ENCODE measurements around the gene RIMS4. TPM values are rescaled to one million over a fixed set of nuclear protein-coding genes. Genes with fewer than 3 reads are reported as not detected.

The RIMS4 gene
- polyA plus RNA-seq, 1 donor from 2014 or later: not detected

DNA sequence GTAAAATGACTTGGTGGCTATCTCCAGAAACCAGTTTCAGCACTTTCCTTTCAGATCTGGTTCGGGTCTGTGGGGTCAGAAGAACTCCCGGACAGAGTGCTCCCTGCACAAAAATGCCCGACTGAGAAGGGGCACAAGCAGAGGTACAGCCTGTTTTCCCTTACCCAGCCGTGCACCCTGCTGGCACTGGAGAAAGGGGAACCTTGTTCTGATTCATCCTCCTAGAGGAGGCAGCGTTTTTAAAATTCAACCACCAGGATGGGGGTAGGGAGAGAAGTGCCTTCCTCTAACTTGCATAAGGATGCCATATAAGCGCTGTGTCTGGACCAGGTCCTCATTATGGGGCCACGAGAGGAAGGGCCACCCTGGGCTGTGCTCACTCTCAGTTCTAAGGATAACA, 17.6 kb downstream of the RIMS4 start:
- peaks cover 2% of the 10 kb centered on the region for H3K36me3 Mint-ChIP-seq
- H3K4me1 Mint-ChIP-seq: no peaks in the 10 kb centered on the region
- peaks cover 4% of the 10 kb centered on the region for H3K27me3 Mint-ChIP-seq
- no peaks in the 10 kb centered on the region for H3K9me3 Mint-ChIP-seq
- H3K27ac Mint-ChIP-seq: no peak overlapping the region
- H3K4me3 Mint-ChIP-seq: no peak overlapping the region

DNA sequence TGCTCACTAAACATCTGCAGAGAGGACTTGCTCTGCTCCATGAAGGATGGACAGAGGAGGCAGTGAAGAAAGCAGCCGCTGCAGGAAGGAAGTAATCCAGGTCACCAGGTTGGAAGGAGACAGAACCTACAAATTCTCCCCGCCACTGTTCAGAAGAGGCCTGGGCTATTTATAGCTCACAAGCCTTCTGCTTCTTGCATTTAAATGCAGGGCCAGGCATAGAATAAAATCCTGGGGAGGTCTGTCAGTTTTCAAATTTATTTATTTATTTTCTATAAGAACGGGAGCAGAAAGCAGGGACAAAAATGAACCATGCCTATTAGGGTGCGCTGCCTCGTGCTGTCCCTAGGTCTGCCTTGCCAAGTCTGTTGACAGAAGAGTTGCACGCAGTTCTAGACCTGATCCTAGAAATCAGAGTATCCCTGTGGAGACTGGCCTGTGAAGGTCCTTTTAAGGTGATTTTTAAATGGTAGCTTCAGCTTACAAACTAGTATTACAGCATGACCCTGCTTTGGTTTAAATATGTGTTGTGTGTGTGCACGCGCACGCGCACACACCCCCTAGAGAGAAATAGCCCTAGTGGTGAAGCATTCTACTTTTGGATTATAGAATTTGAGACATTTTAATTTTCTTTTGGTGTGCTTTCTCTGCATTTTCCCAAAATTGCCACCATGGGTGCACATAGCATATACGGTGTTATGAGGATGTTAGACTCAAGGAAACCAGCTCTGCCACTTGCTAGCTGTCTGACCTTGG, 19.5 kb downstream of the RIMS4 start:
- Mint-ChIP-seq H3K9me3 (no peaks in the 10 kb centered on the region), H3K36me3 (peaks cover 5% of the 10 kb centered on the region), H3K4me3 (peak overlapping the region in 1 of 4 donors; percentile 47), H3K27me3 (peaks cover 6% of the 10 kb centered on the region), H3K4me1 (no peaks in the 10 kb centered on the region), H3K27ac (no peak overlapping the region)

DNA sequence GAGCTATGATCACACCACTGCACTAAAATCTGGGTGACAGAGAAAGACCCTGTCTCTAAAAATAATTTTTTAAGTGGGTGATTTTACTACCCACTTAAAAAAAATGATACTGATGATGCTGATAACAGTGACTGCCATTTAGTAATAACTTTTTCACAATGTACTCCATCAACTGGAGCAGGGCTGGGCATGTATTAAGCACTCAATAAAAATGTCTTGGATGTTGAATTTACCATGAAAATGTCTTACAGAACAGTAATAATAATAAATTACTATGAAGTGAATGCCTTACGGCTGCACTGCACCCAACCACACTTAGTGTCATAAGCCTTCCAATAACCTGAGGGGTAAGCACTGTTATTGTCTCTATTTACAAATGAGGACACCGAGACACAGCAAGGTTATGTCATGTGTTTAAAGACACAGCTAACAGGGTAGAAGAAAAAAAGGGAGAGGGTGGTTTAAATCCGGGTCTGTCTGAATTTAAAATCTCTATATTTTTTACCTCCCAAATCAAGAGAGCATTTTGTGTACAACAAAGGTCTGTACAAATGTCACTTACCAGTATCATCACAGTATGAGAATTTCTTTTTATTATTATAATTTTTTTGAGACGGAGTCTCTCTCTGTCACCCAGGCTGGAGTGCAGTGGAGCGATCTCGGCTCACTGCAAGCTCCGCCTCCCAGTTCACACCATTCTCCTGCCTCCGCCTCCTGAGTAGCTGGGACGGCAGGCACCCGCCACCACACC, 21.5 kb downstream of the RIMS4 start:
- Mint-ChIP-seq H3K36me3 (peaks cover 5% of the 10 kb centered on the region), H3K27ac (no peak overlapping the region), H3K4me1 (no peaks in the 10 kb centered on the region), H3K27me3 (peaks cover 7% of the 10 kb centered on the region), H3K9me3 (no peaks in the 10 kb centered on the region), H3K4me3 (no peak overlapping the region)

DNA sequence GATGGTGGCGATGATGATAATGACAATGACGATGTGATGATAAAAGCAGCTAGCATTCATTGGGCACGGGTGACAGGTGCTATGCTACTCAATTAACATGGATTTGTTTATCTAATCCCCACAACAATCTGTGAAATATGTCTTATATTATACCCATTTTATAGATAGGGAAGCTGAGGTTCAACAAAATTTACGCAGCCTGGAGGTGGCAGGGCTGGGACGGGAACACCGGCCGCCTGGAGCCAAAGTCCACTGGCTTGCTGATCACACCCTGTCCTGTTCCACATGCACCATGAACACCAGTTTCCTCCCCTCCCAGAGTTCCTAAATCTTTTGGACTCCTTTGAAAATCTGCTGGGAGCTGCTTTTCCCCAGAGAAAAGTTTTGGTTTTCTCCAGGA, 23.0 kb downstream of the RIMS4 start:
- peaks cover 7% of the 10 kb centered on the region for H3K27me3 Mint-ChIP-seq
- H3K4me3 Mint-ChIP-seq: no peak overlapping the region
- no peaks in the 10 kb centered on the region for H3K4me1 Mint-ChIP-seq
- no peak overlapping the region for H3K27ac Mint-ChIP-seq
- H3K36me3 Mint-ChIP-seq: peaks cover 5% of the 10 kb centered on the region
- no peaks in the 10 kb centered on the region for H3K9me3 Mint-ChIP-seq

DNA sequence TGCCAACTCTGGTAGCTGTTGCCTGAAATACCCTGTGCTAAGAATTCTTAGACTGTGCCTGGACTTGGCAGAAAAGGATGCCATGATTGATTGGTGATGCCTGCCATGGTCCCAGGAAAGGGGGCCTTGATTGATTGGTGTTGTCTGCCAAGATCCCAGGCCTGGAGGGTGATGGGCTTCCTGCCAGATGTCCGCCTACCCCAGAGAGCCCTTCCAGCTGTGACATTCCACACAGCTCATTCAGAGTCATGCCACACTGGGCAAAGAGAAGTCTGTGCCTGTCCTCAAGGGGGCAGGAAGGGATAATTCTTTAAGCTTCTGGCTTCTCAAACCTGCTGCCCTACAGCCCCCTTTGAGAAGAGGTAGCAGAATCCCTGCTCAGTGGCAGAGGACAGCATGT, 24.6 kb downstream of the RIMS4 start:
- Mint-ChIP-seq H3K9me3 (peaks cover 0 to 1% (median 0%) of the 10 kb centered on the region in 3 donors), H3K27me3 (peaks cover 7% of the 10 kb centered on the region), H3K27ac (no peak overlapping the region), H3K4me3 (no peak overlapping the region), H3K4me1 (no peaks in the 10 kb centered on the region), H3K36me3 (peaks cover 5% of the 10 kb centered on the region)

DNA sequence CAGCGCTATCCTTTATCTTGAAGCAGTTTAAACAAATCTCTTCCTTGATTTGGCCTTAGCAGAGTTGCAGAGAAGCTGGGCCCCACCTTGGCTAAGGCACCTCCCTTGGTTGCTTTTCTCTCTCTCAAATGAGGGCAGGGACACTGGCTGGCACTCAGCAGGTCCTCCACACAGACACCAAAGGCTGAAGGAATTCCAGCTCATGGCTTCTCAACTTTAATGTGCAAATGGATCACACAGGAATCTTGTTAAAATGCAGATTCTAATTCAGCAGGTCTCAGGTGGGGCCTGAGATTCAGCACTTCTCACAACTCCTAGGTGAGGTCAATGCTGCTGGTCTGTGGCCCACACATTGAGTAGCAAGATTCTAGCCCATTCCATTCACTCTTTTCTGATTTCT, 25.7 kb downstream of the RIMS4 start:
- Mint-ChIP-seq H3K27ac (no peak overlapping the region), H3K4me1 (no peaks in the 10 kb centered on the region), H3K4me3 (no peak overlapping the region), H3K36me3 (peaks cover 5% of the 10 kb centered on the region), H3K27me3 (peaks cover 9% of the 10 kb centered on the region), H3K9me3 (peaks cover 0 to 1% (median 0%) of the 10 kb centered on the region in 3 donors)

DNA sequence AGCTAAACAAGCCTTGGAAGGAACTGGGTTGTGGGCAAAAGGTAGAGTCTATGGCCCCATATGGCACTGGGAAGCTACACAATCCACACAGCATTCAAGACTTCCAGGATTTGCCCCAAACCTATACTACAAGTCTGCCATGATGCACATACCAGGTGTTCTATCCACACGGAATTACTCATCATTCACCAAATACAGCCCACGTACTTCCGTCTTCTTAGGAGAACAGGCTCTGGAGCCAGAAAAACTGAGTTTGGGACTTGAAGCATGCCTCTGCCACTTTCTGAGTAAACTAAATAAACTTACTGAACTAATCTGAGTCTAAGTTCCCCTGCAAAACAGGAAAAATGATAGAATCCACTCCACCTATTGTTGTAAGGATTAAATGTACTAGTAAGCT, 28.6 kb downstream of the RIMS4 start:
- Mint-ChIP-seq H3K9me3 (peaks cover 0 to 3% (median 1%) of the 10 kb centered on the region in 3 donors), H3K27ac (no peak overlapping the region), H3K36me3 (peaks cover 1% of the 10 kb centered on the region), H3K4me3 (no peak overlapping the region), H3K4me1 (no peaks in the 10 kb centered on the region), H3K27me3 (peaks cover 4% of the 10 kb centered on the region)

DNA sequence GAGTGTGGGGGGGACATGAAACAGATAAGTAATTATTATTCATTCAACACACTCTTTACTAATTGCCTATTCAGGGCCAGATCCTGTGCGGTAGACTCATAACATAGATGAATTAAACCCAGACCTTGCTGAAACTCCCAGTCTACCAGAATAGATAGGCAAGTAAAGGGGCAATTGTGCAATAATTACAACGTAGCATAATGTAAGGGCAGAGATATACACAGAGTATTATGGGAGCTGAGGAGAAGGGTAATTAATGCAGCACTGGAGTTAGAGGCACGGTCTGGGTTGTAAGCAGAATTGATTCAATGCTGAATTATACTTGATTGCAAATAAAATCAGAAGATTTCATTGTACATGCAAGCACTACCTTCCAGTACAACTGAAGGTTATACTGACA, 29.2 kb downstream of the RIMS4 start:
- no peaks in the 10 kb centered on the region for H3K4me1 Mint-ChIP-seq
- peaks cover 8% of the 10 kb centered on the region for H3K27me3 Mint-ChIP-seq
- no peak overlapping the region for H3K27ac Mint-ChIP-seq
- no peaks in the 10 kb centered on the region for H3K36me3 Mint-ChIP-seq
- no peak overlapping the region for H3K4me3 Mint-ChIP-seq
- H3K9me3 Mint-ChIP-seq: peaks cover 0 to 3% (median 1%) of the 10 kb centered on the region in 3 donors

DNA sequence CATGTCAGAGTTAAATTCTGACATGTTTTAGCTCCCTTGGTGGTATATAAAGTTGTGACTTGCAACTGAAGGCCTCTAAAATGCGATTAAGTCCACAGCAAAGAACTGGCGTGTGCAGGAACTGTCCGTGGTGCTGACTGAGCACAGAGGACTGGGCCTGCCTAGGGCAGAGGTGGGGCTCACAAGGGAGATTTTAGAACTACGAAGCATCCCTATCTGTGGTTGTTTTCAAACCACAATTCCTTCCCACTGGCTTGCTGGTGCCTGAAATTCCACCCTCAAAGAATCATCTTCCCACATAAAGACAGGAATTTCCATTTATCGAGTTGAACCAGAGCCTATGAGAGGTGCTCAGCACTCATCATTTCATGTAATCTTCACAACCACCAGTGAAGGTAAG, 30.1 kb downstream of the RIMS4 start:
- no peak overlapping the region for H3K4me3 Mint-ChIP-seq
- no peaks in the 10 kb centered on the region for H3K36me3 Mint-ChIP-seq
- peaks cover 8% of the 10 kb centered on the region for H3K27me3 Mint-ChIP-seq
- no peak overlapping the region for H3K27ac Mint-ChIP-seq
- peaks cover 0 to 3% (median 1%) of the 10 kb centered on the region in 3 donors for H3K9me3 Mint-ChIP-seq
- no peaks in the 10 kb centered on the region for H3K4me1 Mint-ChIP-seq

DNA sequence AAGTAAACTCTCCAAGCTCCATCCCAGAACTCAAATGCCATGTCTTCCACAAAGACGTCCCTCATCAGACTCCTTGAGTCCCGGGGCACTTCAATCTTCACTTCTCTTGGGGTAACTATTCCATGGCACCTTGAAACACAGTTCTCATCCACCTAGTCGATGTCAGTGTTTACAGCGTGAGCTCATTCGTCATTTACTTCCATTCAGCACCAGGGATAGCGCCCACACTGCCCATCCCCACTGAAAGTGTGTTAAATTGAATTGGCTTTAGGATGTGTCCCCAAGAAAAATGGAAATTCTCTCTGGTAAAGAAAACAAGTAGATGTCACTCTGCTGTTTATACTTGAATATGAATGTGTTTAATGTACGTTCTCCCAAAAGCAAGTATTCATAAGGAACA, 33.4 kb downstream of the RIMS4 start:
- Mint-ChIP-seq H3K4me3 (no peak overlapping the region), H3K36me3 (no peaks in the 10 kb centered on the region), H3K27ac (no peak overlapping the region), H3K27me3 (peaks cover 9% of the 10 kb centered on the region), H3K9me3 (peaks cover 0 to 3% (median 1%) of the 10 kb centered on the region in 3 donors), H3K4me1 (no peaks in the 10 kb centered on the region)

DNA sequence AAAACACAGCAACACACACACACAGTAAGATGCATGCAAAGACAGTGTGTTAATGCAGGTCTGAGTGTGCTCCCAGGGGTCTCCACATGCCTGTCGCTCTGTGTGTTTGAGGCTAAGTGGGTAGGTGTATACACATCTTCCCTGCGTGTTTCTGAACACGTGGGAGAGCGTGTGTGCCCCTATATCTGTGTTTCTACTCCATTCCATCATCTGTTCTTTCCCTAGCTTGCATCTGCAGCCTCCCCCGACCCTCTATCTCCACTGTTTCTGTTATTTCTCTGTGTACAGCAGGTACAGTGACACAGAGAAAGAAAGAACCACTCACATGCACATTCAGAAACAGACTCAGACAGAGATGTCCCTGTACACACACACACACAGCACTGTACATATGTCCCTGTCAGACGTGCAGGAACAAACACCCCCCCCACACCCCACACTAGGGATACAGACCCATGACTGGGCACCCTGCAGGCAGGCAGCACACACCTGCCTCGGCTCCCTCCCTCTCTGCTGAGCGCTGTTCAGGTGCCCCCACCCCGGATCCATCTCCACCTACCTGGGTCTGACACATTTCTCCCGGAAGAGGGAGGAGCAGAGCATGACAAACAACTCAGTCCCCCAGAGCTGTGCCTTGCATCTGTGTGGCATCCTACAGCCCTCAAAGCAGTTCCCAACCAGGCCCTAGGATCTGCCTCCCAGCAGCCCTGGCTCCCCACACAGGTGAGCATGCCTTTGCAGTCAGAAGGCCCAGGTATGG, 37.1 kb downstream of the RIMS4 start:
- no peaks in the 10 kb centered on the region for H3K36me3 Mint-ChIP-seq
- no peak overlapping the region for H3K27ac Mint-ChIP-seq
- H3K4me3 Mint-ChIP-seq: no peak overlapping the region
- H3K4me1 Mint-ChIP-seq: peaks cover 11 to 22% (median 15%) of the 10 kb centered on the region in 3 donors
- H3K9me3 Mint-ChIP-seq: no peaks in the 10 kb centered on the region
- H3K27me3 Mint-ChIP-seq: peaks cover 13% of the 10 kb centered on the region

DNA sequence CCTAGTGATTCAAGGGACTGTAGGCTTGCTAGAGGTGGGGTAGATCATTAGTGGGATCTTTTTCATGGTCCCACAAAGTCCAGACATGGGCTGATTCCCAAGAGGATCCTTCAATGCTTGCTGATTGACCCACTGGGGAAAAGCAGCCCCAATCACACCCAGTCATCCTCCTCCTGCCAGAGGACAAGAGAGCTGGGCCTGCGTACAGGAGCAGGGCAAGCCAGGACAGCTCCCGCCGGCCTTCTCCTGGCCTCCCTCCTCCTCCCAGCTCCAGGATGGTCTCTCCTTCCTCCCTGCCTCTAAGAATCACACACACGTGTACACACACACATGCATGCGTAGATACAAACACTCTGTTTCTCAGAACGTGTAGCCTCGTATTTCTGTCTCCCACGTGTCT, 37.7 kb downstream of the RIMS4 start:
- Mint-ChIP-seq H3K27ac (no peak overlapping the region), H3K4me3 (no peak overlapping the region), H3K36me3 (no peaks in the 10 kb centered on the region), H3K9me3 (no peaks in the 10 kb centered on the region), H3K4me1 (peaks cover 11 to 22% (median 15%) of the 10 kb centered on the region in 3 donors), H3K27me3 (peaks cover 13% of the 10 kb centered on the region)

DNA sequence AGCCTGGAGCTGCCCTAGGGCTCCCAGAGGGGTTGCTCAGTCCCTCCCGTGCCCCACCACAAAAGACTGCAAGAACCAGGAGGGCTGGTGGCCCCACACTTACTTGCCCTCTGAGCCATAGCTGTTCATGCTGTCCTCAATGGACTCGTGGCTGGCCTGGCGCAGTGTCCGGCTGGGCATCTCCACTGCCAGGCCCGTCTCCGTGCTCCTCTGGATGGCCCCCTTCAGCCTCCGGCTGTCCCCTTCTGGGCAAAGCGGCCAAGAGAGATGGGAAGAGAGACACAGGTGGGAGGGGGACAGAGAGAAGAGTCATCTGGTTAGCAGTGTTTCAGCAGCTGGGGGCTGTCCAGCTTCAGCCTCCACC, 39.2 kb downstream of the RIMS4 start:
- no peaks in the 10 kb centered on the region for H3K36me3 Mint-ChIP-seq
- H3K4me3 Mint-ChIP-seq: no peak overlapping the region
- no peak overlapping the region for H3K27ac Mint-ChIP-seq
- H3K4me1 Mint-ChIP-seq: peaks cover 11 to 22% (median 15%) of the 10 kb centered on the region in 3 donors
- H3K27me3 Mint-ChIP-seq: peaks cover 13% of the 10 kb centered on the region
- H3K9me3 Mint-ChIP-seq: no peaks in the 10 kb centered on the region

DNA sequence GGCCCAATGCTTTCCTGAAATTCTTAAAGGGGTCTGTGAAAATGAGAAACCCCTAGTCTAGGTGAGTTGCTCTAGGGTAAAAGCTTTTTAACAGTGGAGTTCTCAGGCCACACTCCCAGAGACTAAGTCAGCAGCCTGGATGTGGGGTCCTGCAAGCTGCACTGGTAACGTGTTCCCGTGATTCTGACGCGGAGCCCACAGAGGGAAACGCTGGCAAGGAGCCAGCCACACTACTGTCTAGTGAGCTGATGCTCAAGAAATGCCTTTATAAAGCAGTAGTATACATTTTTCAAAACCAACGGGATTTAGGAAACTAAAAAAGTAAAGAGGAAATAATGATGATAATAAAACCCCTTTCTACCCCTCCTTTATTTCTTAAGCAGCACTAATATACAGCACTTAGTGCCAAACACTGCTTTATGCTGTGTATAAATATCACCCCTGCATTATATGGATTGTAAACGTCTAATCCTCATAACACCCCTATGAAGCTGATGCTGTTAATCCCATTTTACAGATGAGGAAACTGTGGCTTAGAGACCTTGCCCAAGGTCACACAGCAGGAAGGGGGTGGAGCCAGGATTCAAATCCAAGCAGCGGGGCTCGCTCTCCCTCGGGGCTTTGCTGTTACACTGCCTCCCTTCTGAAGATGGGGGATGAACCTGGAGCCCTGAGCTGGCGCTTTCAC, 39.7 kb downstream of the RIMS4 start:
- Mint-ChIP-seq H3K4me3 (no peak overlapping the region), H3K27me3 (peaks cover 12% of the 10 kb centered on the region), H3K4me1 (peaks cover 11 to 22% (median 15%) of the 10 kb centered on the region in 3 donors), H3K27ac (no peak overlapping the region), H3K36me3 (no peaks in the 10 kb centered on the region), H3K9me3 (no peaks in the 10 kb centered on the region)

DNA sequence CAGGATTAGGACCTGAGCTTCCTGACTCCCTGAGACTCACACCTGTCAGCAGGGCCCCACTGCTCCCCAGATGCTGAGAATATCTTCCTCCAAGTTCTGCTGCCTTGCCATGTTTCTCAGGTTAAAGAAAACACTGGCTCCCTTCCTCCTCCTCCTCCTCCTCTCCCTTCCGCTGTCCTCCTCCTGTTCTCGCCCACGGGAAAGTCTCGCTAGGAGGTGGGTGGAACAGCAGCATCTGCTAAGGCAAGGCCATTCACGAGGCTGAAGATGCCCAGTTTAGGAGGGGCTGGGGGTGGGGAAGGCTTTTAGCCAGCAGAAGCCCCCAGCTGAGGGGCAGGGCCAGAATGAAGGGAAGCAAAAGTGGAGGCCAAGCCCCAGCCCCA, 40.9 kb downstream of the RIMS4 start:
- Mint-ChIP-seq H3K9me3 (no peaks in the 10 kb centered on the region), H3K27ac (no peak overlapping the region), H3K27me3 (peaks cover 11% of the 10 kb centered on the region), H3K4me3 (peak overlapping the region in 1 of 4 donors; percentile 34), H3K36me3 (no peaks in the 10 kb centered on the region), H3K4me1 (peaks cover 11 to 22% (median 15%) of the 10 kb centered on the region in 3 donors)
